Left ventricle myocardium superior (tissue), 1 donor: ENCODE measurements around the gene TRIM42. TPM values are rescaled to one million over a fixed set of nuclear protein-coding genes. Genes with fewer than 3 reads are reported as not detected.

Source experiments
- ATAC-seq: fragments of 200-7000 bp; cut with Tn5 transposase; one replicate; pipeline ENCODE4 v1.9.1; 2020; ENCODE audit warnings: mild to moderate bottlenecking, moderate library complexity
- DNase-seq: peaks from one replicate; pipeline ENCODE4 v3.0.0-alpha.2; 2020
- intact Hi-C: fragments of 100-400 bp; cut with micrococcal nuclease; formaldehyde crosslinking; loops from one replicate; pipeline ENCODE4 v1.11.0; 2022
- total RNA-seq: library from RNA; stranded (reverse); fragmentation: NEBNext Ultra II Directional; extraction: Animal tissue kit (Norgen Biotek cat#: 25700); gene quantifications from one replicate; pipeline ENCODE4 v1.2.1, GENCODE V29; 2021
- donor health status: DM: no; HTN: yes; CAD: no; lungs with severe emphysema.

TRIM42 gene
- total RNA-seq, 1 donor from 2014 or later: not detected

DNA sequence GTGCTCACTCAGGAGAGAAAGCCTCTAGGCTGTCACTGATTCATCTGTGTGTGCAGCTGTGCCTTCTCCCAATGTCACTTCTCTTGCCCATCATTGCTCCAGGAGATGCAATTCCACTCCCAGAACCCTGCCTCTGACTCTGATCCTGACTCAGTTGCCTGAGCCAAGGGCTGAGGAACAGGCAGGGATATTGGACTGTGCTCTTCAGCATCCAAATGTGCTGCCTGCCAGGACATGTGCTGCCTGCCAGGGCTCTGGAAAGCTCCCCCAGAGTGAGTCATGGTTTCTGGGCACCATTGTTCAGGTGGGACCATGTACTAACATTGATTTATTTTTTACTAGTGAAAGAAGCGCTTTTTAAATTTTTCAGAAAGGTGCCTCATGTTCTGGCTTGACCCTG is 71.0 kb downstream of the TRIM42 start:
- no peak for ATAC-seq
- intact Hi-C loops: no loop called here

More for the DNA sequence above, 71.0 kb downstream of the TRIM42 start:
- no peak for DNase-seq
